AG09319 (cell line): ENCODE measurements around the gene KMT2D.

Experiments used
- DNase-seq: peaks from one replicate; pipeline ENCODE4 v3.0.0-alpha.2; 2010; ENCODE audit warnings: low read depth; ENCODE audit errors: extremely low read depth
- CTCF ChIP-seq: IDR thresholded peaks from 2 replicates; pipeline ENCODE4 v1.5.1; 2011; ENCODE audit warnings: low read depth, mild to moderate bottlenecking, inconsistent platforms, low read length, moderate library complexity

The KMT2D gene

GRCh38 chr12:49012739-49013138, 47.9 kb downstream of the KMT2D start:
- no peak for DNase-seq
- no peak for TF ChIP-seq CTCF
